ENCODE data around the gene RIPK3.

DNA sequence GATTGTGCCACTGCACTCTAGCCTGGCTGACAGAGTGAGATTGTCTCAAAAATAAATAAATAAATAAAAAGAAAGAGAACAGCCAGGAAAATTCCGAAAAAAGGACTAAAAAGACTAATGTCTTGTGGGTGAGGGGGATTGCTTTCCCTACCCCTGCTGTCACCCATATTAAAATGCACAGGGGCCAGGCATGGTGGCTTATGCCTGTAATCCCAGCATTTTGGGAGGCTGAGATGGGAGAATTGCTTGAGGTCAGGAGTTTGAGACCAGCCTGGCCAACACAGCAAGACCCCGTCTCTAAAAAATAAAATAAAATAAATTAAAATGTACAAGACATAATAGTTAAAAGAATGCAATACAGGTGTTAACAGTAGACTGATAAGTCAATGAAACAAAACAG lies 46.3 kb downstream of the RIPK3 start:
- TF ChIP-seq POLR2A (IDR thresholded peaks at IDR 0.05; ENCODE audit: low read depth, low read length): no peak
- TF ChIP-seq POLR2AphosphoS5 (IDR thresholded peaks at IDR 0.05; ENCODE audit: low read depth, low read length): no peak
